ENCODE measurements around the gene G6PD.
"Not testable (repeated sequence)": the region's sequence is repeated elsewhere in the genome, so short reads cannot be mapped to it uniquely, and the experiment has no call there.

DNA sequence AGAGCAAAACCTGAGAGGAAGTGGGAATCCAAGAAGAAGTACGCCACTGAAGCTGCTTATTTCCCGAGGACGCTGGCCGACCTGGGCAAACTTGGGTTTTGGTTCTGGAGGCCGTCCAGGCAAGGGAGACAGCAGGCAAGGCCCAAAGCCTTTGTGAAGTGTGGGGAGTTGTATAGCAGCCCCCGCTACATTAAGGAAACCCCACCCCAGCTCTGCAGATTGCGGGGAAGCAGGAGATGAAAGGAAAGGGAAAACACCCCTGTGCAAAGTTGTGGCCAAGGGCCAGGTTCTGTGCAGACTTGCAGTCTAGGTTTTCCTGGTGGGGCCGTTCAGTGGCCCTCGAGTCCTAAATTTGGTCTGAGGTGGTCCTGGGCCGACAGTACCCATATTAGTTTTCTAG, 26.4 kb upstream of the G6PD start:
- TF ChIP-seq, protein P1, sequence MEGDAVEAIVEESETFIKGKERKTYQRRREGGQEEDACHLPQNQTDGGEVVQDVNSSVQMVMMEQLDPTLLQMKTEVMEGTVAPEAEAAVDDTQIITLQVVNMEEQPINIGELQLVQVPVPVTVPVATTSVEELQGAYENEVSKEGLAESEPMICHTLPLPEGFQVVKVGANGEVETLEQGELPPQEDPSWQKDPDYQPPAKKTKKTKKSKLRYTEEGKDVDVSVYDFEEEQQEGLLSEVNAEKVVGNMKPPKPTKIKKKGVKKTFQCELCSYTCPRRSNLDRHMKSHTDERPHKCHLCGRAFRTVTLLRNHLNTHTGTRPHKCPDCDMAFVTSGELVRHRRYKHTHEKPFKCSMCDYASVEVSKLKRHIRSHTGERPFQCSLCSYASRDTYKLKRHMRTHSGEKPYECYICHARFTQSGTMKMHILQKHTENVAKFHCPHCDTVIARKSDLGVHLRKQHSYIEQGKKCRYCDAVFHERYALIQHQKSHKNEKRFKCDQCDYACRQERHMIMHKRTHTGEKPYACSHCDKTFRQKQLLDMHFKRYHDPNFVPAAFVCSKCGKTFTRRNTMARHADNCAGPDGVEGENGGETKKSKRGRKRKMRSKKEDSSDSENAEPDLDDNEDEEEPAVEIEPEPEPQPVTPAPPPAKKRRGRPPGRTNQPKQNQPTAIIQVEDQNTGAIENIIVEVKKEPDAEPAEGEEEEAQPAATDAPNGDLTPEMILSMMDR (IDR thresholded peaks at IDR 0.05): not testable (repeated sequence)
- not testable (repeated sequence) for TF ChIP-seq POLR2AphosphoS5 (IDR thresholded peaks at IDR 0.05); POLR2A (IDR thresholded peaks at IDR 0.05); EP300 (IDR thresholded peaks at IDR 0.05; ENCODE audit: low read depth)
